Measurements from ENCODE around the gene EXT2.
A peak's percentile ranks its signal among the peaks of the same experiment; 100 is the strongest.

Gene EXT2

DNA sequence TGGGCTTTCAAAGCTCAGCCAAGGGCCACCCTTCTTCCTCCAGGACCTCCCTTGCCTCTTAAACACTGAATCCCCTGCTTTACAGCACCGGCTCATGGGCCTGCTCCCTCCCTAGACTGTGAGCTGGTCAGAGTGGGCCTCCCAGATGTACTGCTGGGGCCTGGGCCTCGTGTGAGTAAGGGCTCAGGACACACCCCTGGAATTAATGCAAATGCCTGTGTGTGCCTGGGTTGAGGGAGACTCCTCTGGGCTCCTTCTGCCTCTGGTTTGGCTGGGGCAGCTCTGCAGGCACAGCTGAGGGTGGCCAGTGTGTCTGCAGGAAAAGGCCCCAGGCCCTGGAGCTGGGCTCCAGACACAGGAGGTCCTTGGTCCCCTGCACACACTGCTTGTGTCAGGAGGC, 190.3 kb downstream of the EXT2 start:
- WGBS = 30% methylated on average over 2 of the region's 2 CpGs
- H3K36me3 ChIP-seq (ENCODE audit: control insufficient read depth in 1 of 2, insufficient read depth in 2 of 2, low read depth in 1 of 2, low read length in 2 of 2) = no peaks in the 10 kb centered on the region
- H3K4me1 ChIP-seq (ENCODE audit: control insufficient read depth, insufficient read depth, low read depth, low read length) = peaks cover 8% of the 10 kb centered on the region
- no peak overlapping the region for H2BK12ac ChIP-seq (ENCODE audit: low read length in 2 of 2)
- peak overlapping the region; percentile 56 for H4K8ac ChIP-seq (ENCODE audit: low read length)
- H3K4me3 ChIP-seq (ENCODE audit: insufficient read depth in 1 of 2, low read depth in 1 of 2, low read length in 2 of 2) = no peak overlapping the region
- no peak overlapping the region for H3K4ac ChIP-seq (ENCODE audit: low read depth in 1 of 2, low read length in 2 of 2)
- peak overlapping the region; percentile 41 for H4K91ac ChIP-seq (ENCODE audit: low read length)
- no peak overlapping the region for H3K18ac ChIP-seq (ENCODE audit: low read depth in 1 of 2, low read length in 2 of 2)
- no peaks in the 10 kb centered on the region for H3K79me1 ChIP-seq (replicated peaks; ENCODE audit: low read length, poor library complexity, severe bottlenecking)
- H3K4me2 ChIP-seq (ENCODE audit: low read length, poor library complexity, severe bottlenecking) = no peak overlapping the region
- no peak for DNase-seq
- no peak overlapping the region for H2AK5ac ChIP-seq (ENCODE audit: low read length, severe bottlenecking)
- H3K27me3 ChIP-seq (ENCODE audit: control insufficient read depth in 1 of 2, insufficient read depth in 1 of 2, low read length in 2 of 2) = peaks cover 4 to 19% of the 10 kb centered on the region in 2 experiments
- no peak overlapping the region for H2BK15ac ChIP-seq (ENCODE audit: low read depth, poor library complexity, severe bottlenecking)
- H3K27ac ChIP-seq (ENCODE audit: low read length, poor library complexity, severe bottlenecking) = no peak overlapping the region
- H3K23ac ChIP-seq (ENCODE audit: low read length in 2 of 2) = no peak overlapping the region
- no peak overlapping the region for H2AFZ ChIP-seq (ENCODE audit: low read depth, low read length)
- H3K9me3 ChIP-seq (ENCODE audit: control insufficient read depth, low read length) = no peaks in the 10 kb centered on the region
- H2BK5ac ChIP-seq (ENCODE audit: low read depth, low read length, poor library complexity, severe bottlenecking) = no peak overlapping the region
- no peak overlapping the region for H3K14ac ChIP-seq (ENCODE audit: low read length in 2 of 2)
- H2BK120ac ChIP-seq (ENCODE audit: low read depth, low read length) = no peak overlapping the region
- peak overlapping the region; percentile 27 for H3K9ac ChIP-seq (ENCODE audit: low read length)

DNA sequence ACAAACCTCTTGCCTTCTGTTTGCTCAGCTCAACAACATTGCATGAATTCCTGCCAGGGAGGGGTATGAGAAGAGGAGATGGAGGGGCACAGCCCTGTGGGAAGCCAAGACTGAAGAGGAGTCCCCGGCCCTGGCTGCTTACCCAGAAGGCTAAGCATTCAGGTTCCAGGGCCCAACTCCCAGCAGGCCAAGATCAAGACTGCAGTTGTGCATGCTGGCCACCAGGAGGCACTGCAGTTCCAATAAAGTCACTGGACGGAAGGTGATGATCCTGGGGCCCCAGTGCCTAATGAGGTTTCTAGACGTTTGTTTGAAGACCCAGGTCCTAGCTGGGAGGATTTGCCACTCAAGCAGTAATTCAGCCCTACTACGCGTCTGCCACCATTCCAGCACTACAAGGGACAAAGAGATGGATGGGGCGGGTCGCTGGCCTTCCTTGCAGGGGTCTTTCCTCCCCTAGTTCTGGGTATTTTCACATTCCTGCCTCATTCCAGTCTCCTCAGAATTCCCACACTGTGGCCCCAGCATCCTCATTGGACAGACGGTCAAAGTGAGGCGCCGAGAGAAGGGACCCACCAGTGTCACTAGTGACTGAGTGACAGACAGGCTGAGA, 190.9 kb downstream of the EXT2 start:
- Histone ChIP-seq H2AFZ (ENCODE audit: low read depth, low read length) (no peak overlapping the region), H3K9me3 (ENCODE audit: control insufficient read depth, low read length) (no peaks in the 10 kb centered on the region), H3K14ac (ENCODE audit: low read length in 2 of 2) (no peak overlapping the region), H3K4ac (ENCODE audit: low read depth in 1 of 2, low read length in 2 of 2) (no peak overlapping the region), H3K79me1 (replicated peaks; ENCODE audit: low read length, poor library complexity, severe bottlenecking) (no peaks in the 10 kb centered on the region), H2BK12ac (ENCODE audit: low read length in 2 of 2) (no peak overlapping the region), H3K18ac (ENCODE audit: low read depth in 1 of 2, low read length in 2 of 2) (no peak overlapping the region), H3K4me1 (ENCODE audit: control insufficient read depth, insufficient read depth, low read depth, low read length) (peaks cover 8% of the 10 kb centered on the region), H2BK120ac (ENCODE audit: low read depth, low read length) (no peak overlapping the region), H3K27ac (ENCODE audit: low read length, poor library complexity, severe bottlenecking) (no peak overlapping the region), H3K36me3 (ENCODE audit: control insufficient read depth in 1 of 2, insufficient read depth in 2 of 2, low read depth in 1 of 2, low read length in 2 of 2) (no peaks in the 10 kb centered on the region), H4K91ac (ENCODE audit: low read length) (no peak overlapping the region), H3K4me2 (ENCODE audit: low read length, poor library complexity, severe bottlenecking) (no peak overlapping the region), H3K4me3 (ENCODE audit: insufficient read depth in 1 of 2, low read depth in 1 of 2, low read length in 2 of 2) (no peak overlapping the region), H4K8ac (ENCODE audit: low read length) (no peak overlapping the region), H2BK15ac (ENCODE audit: low read depth, poor library complexity, severe bottlenecking) (no peak overlapping the region), H2BK5ac (ENCODE audit: low read depth, low read length, poor library complexity, severe bottlenecking) (no peak overlapping the region), H3K27me3 (ENCODE audit: control insufficient read depth in 1 of 2, insufficient read depth in 1 of 2, low read length in 2 of 2) (peaks cover 5 to 17% of the 10 kb centered on the region in 2 experiments), H2AK5ac (ENCODE audit: low read length, severe bottlenecking) (no peak overlapping the region), H3K9ac (ENCODE audit: low read length) (peak overlapping the region; percentile 27), H3K23ac (ENCODE audit: low read length in 2 of 2) (no peak overlapping the region)
- DNase-seq = peak; percentile 43
- WGBS = 54% methylated on average over 10 of the region's 10 CpGs

DNA sequence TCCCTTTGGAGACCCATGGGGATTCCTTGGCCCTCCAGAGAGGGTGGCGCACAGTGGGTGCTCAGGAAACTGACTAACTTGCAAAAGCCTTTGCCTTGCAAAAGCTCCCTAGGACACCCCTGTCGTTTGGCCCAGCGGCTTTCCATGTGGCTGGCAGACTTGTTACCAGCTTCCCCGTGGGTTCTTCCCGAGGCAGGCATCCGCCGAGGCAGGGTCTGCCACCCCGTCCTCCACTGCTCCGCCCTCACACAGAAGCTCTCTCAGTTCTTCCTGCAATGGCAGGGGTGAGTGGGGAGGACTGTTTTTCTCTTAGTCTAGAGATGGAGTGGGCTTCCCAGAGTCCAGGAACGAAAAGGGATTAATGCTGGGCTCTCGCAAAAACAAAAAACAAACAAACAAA, 191.4 kb downstream of the EXT2 start:
- no peak for DNase-seq
- Histone ChIP-seq H2BK15ac (ENCODE audit: low read depth, poor library complexity, severe bottlenecking) (no peak overlapping the region), H3K14ac (ENCODE audit: low read length in 2 of 2) (no peak overlapping the region), H4K8ac (ENCODE audit: low read length) (no peak overlapping the region), H3K23ac (ENCODE audit: low read length in 2 of 2) (no peak overlapping the region), H3K4me2 (ENCODE audit: low read length, poor library complexity, severe bottlenecking) (no peak overlapping the region), H3K27me3 (ENCODE audit: control insufficient read depth in 1 of 2, insufficient read depth in 1 of 2, low read length in 2 of 2) (peaks cover 5 to 16% of the 10 kb centered on the region in 2 experiments), H3K79me1 (replicated peaks; ENCODE audit: low read length, poor library complexity, severe bottlenecking) (no peaks in the 10 kb centered on the region), H4K91ac (ENCODE audit: low read length) (no peak overlapping the region), H3K4me3 (ENCODE audit: insufficient read depth in 1 of 2, low read depth in 1 of 2, low read length in 2 of 2) (no peak overlapping the region), H3K4me1 (ENCODE audit: control insufficient read depth, insufficient read depth, low read depth, low read length) (peaks cover 8% of the 10 kb centered on the region), H2AK5ac (ENCODE audit: low read length, severe bottlenecking) (no peak overlapping the region), H3K9me3 (ENCODE audit: control insufficient read depth, low read length) (no peaks in the 10 kb centered on the region), H3K27ac (ENCODE audit: low read length, poor library complexity, severe bottlenecking) (no peak overlapping the region), H2AFZ (ENCODE audit: low read depth, low read length) (no peak overlapping the region), H3K4ac (ENCODE audit: low read depth in 1 of 2, low read length in 2 of 2) (no peak overlapping the region), H3K9ac (ENCODE audit: low read length) (no peak overlapping the region), H2BK12ac (ENCODE audit: low read length in 2 of 2) (no peak overlapping the region), H2BK120ac (ENCODE audit: low read depth, low read length) (no peak overlapping the region), H3K18ac (ENCODE audit: low read depth in 1 of 2, low read length in 2 of 2) (no peak overlapping the region), H2BK5ac (ENCODE audit: low read depth, low read length, poor library complexity, severe bottlenecking) (no peak overlapping the region), H3K36me3 (ENCODE audit: control insufficient read depth in 1 of 2, insufficient read depth in 2 of 2, low read depth in 1 of 2, low read length in 2 of 2) (no peaks in the 10 kb centered on the region)
- 78% methylated on average over 7 of the region's 11 CpGs for WGBS

DNA sequence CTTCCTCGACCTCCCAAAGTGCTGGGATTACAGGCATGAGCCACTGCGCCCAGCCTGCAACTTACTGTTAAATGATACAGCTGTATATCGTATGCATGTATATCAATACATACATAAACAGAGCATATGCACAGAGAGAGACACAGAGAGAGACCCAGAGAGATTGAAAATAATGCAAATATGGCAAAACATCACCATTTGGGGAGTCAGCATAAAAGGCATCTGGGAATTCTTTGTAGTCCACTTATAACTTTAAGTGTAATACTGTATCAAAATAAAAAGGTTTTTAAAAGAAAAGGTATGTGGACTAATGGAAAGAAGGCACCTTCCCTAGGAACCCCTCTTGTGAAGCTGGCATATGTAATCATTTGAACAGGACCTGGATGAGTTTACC, 192.7 kb downstream of the EXT2 start:
- no peak overlapping the region for H2BK5ac ChIP-seq (ENCODE audit: low read depth, low read length, poor library complexity, severe bottlenecking)
- peaks cover 8% of the 10 kb centered on the region for H3K4me1 ChIP-seq (ENCODE audit: control insufficient read depth, insufficient read depth, low read depth, low read length)
- no peak overlapping the region for H2BK15ac ChIP-seq (ENCODE audit: low read depth, poor library complexity, severe bottlenecking)
- H3K4ac ChIP-seq (ENCODE audit: low read depth in 1 of 2, low read length in 2 of 2) = no peak overlapping the region
- no peak for DNase-seq
- H3K23ac ChIP-seq (ENCODE audit: low read length in 2 of 2) = no peak overlapping the region
- H2BK12ac ChIP-seq (ENCODE audit: low read length in 2 of 2) = no peak overlapping the region
- H3K4me2 ChIP-seq (ENCODE audit: low read length, poor library complexity, severe bottlenecking) = no peak overlapping the region
- no peak overlapping the region for H3K4me3 ChIP-seq (ENCODE audit: insufficient read depth in 1 of 2, low read depth in 1 of 2, low read length in 2 of 2)
- 63% methylated on average over 1 of the region's 3 CpGs for WGBS
- no peak overlapping the region for H3K14ac ChIP-seq (ENCODE audit: low read length in 2 of 2)
- H2BK120ac ChIP-seq (ENCODE audit: low read depth, low read length) = no peak overlapping the region
- H3K9me3 ChIP-seq (ENCODE audit: control insufficient read depth, low read length) = no peaks in the 10 kb centered on the region
- H3K36me3 ChIP-seq (ENCODE audit: control insufficient read depth in 1 of 2, insufficient read depth in 2 of 2, low read depth in 1 of 2, low read length in 2 of 2) = no peaks in the 10 kb centered on the region
- H4K8ac ChIP-seq (ENCODE audit: low read length) = no peak overlapping the region
- peaks cover 5 to 18% of the 10 kb centered on the region in 2 experiments for H3K27me3 ChIP-seq (ENCODE audit: control insufficient read depth in 1 of 2, insufficient read depth in 1 of 2, low read length in 2 of 2)
- H2AK5ac ChIP-seq (ENCODE audit: low read length, severe bottlenecking) = no peak overlapping the region
- H3K27ac ChIP-seq (ENCODE audit: low read length, poor library complexity, severe bottlenecking) = no peak overlapping the region
- H2AFZ ChIP-seq (ENCODE audit: low read depth, low read length) = no peak overlapping the region
- H3K18ac ChIP-seq (ENCODE audit: low read depth in 1 of 2, low read length in 2 of 2) = no peak overlapping the region
- no peak overlapping the region for H3K9ac ChIP-seq (ENCODE audit: low read length)
- no peak overlapping the region for H4K91ac ChIP-seq (ENCODE audit: low read length)
- no peaks in the 10 kb centered on the region for H3K79me1 ChIP-seq (replicated peaks; ENCODE audit: low read length, poor library complexity, severe bottlenecking)
